K562 (cell line): ENCODE results near the gene PNKD. TPM values are rescaled to one million over a fixed set of nuclear protein-coding genes. Genes with fewer than 3 reads are reported as not detected.
A peak's percentile ranks its signal among the peaks of the same experiment; 100 is the strongest.

Source experiments
- CREBBP ChIP-seq: IDR thresholded peaks from one replicate; pipeline ENCODE4 v1.6.1; 2012; ENCODE audit warnings: low read depth, mild to moderate bottlenecking, control low read depth, inconsistent platforms, low read length
- ETV6 ChIP-seq, 3 experiments: fragments of 150-350 bp in 1 of 3; sonication (generic) in 1 of 3; formaldehyde crosslinking in 1 of 3; IDR thresholded peaks; 2 replicates each; pipeline versions ENCODE4 v1.6.1 to v1.8.0; 2014 to 2022; ENCODE audit warnings: borderline replicate concordance in 2 of 3, low read depth in 2 of 3, antibody characterized with exemption in 1 of 3, low read length in 1 of 3, mild to moderate bottlenecking in 1 of 3, missing genetic modification reagents in 1 of 3
- FOXK2 ChIP-seq, 2 experiments: fragments of 450-650 bp; IDR thresholded peaks in 1 of 2; conservative IDR thresholded peaks in 1 of 2; 2 replicates each; pipeline ENCODE4 v1.6.1; 2016; ENCODE audit warnings: low read depth in 2 of 2, mild to moderate bottlenecking in 1 of 2
- GATAD2B ChIP-seq: fragments of 450-650 bp; IDR thresholded peaks from 2 replicates; pipeline ENCODE4 v1.6.1; 2017; ENCODE audit warnings: mild to moderate bottlenecking, borderline replicate concordance
- JUN ChIP-seq, 2 experiments: sonication (generic) in 1 of 2; formaldehyde crosslinking in 1 of 2; IDR thresholded peaks; 2 replicates each; pipeline versions ENCODE4 v1.6.1 to v1.8.0; 2012 to 2022; ENCODE audit warnings: borderline replicate concordance in 2 of 2, mild to moderate bottlenecking in 2 of 2, improper control_type of control experiment in 1 of 2, low read depth in 1 of 2, low read length in 1 of 2, missing genetic modification reagents in 1 of 2
- KAT2B ChIP-seq: IDR thresholded peaks from one replicate; pipeline ENCODE4 v1.6.1; 2012; ENCODE audit warnings: low read depth, mild to moderate bottlenecking, control low read depth, inconsistent platforms, low read length, moderate library complexity
- MCM2 ChIP-seq: fragments of 450-650 bp; IDR thresholded peaks from 2 replicates; pipeline ENCODE4 v1.6.1; 2017; ENCODE audit warnings: low read depth, mild to moderate bottlenecking
- NFIC ChIP-seq: fragments of 450-650 bp; IDR thresholded peaks from 2 replicates; pipeline ENCODE4 v1.6.1; 2017; ENCODE audit warnings: mild to moderate bottlenecking, inconsistent platforms
- NRF1 ChIP-seq, 2 experiments: fragments of 450-650 bp; IDR thresholded peaks in 1 of 2; conservative IDR thresholded peaks in 1 of 2; 2 replicates each; pipeline ENCODE4 v1.6.1; 2014; ENCODE audit warnings: mild to moderate bottlenecking in 2 of 2
- RBBP5 ChIP-seq: fragments of 200-600 bp; sonication (generic); IDR thresholded peaks from 2 replicates; pipeline ENCODE4 v1.6.1; 2012; ENCODE audit warnings: borderline replicate concordance, mild to moderate bottlenecking, low read length, control low read depth, inconsistent platforms; ENCODE audit not compliant: insufficient read depth, poor library complexity, severe bottlenecking
- SMAD2 ChIP-seq: fragments of 150-350 bp; IDR thresholded peaks from 2 replicates; pipeline ENCODE4 v1.6.1; 2014; ENCODE audit warnings: low read depth, mild to moderate bottlenecking, low read length
- ZFP36 ChIP-seq: fragments of 150-350 bp; IDR thresholded peaks from 2 replicates; pipeline ENCODE4 v1.6.1; 2018; ENCODE audit warnings: low read length, low read depth; ENCODE audit not compliant: partially characterized antibody
- ZNF311 ChIP-seq: fragments of 250-450 bp; sonication (Bioruptor Pico); IDR thresholded peaks from 2 replicates; pipeline ENCODE4 v1.4.0; 2020; ENCODE audit warnings: mild to moderate bottlenecking, moderate library complexity
- ZNF445 ChIP-seq: fragments of 250-450 bp; sonication (Bioruptor Pico); IDR thresholded peaks from 2 replicates; pipeline ENCODE4 v1.4.0; 2020; ENCODE audit warnings: low read depth, mild to moderate bottlenecking, moderate library complexity
- polyA plus RNA-seq, 8 experiments: library from polyadenylated mRNA; depleted of rRNA in 4 of 8; stranded (reverse) in 5 of 8; unstranded in 3 of 8; fragments of >200 nt; fragmentation: Nextera tagmentation in 2 of 8; fragmentation: Illumina TruSeq in 1 of 8; extraction: Ambion mirVana in 2 of 8; extraction: Trizol in 1 of 8; gene quantifications; 2 replicates each; pipeline versions ENCODE4 v1.2.1 to v1.2.3, GENCODE V29; 2011 to 2014; ENCODE audit warnings: inconsistent platforms in 1 of 8, missing spikeins in 1 of 8
- total RNA-seq, 7 experiments: library from RNA; depleted of rRNA in 6 of 7; stranded (reverse); fragments of >200 nt in 6 of 7; fragmentation: Illumina TruSeq in 2 of 7; extraction: Trizol in 2 of 7; gene quantifications; 2 replicates each; pipeline versions ENCODE4 v1.2.1 to v1.2.3, GENCODE V29; 2011 to 2021; ENCODE audit warnings: low replicate concordance in 1 of 7
- TF ChIP-seq, protein P1 (sequence below): sonication (generic); formaldehyde crosslinking; IDR thresholded peaks from 2 replicates; pipeline ENCODE4 v1.8.0; 2022; ENCODE audit warnings: mild to moderate bottlenecking, missing genetic modification reagents
- TF ChIP-seq, protein P2 (sequence below): fragments of 200-800 bp; sonication (Bioruptor generic); IDR thresholded peaks from 2 replicates; pipeline ENCODE4 v1.6.1; 2017; ENCODE audit warnings: missing genetic modification characterization, missing compliant biosample characterization
- TF ChIP-seq, protein P3 (sequence below): fragments of 450-650 bp; IDR thresholded peaks from 2 replicates; pipeline ENCODE4 v1.6.1; 2017; ENCODE audit warnings: antibody characterized with exemption

The PNKD gene
- total and polyA plus RNA-seq, 9 of the 15 experiments (the other 6 are each of a cell fraction or from before 2014, with no cell fraction given), result 26.0 to 105 (median 60.1) TPM

DNA sequence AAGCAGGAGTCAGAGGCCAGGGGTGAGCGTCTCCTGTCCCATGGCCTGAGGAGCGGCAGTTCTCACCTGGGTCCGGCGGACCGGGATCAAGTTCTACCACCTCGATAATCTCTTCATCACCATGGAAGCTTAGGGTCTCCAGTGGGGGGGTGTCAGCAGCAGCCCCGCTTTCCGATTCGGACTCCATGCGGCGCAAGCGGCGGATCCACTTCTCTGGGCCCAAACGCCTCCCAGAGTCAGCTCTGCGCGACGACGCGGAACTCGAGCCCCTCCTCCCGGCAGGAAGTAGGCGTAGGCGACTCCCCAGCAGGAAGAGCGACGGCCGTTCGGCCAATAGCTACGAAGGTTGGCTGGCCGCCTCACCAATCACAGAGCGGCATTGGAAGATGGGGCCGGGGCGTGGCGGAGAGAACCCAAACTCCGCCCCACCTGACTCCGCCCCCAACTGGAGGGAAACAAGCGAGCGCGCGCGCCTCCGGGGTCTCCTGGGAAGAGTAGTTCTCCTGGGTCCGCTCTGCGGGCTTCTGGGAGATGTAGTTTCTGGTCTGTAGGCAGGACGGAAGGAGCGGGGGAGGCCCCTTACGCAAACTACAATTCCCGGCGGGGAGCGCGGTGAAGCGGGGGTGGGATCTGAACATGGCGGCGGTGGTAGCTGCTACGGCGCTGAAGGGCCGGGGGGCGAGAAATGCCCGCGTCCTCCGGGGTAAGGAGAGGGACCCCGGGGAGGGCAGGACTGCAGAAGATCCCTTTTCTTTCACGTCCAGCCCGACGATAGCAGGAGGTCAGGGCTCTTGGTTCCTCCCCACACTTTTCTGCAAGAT is at the start of gene PNKD, which contains the start of gene AAMP (continued):
- TF ChIP-seq, protein P1, sequence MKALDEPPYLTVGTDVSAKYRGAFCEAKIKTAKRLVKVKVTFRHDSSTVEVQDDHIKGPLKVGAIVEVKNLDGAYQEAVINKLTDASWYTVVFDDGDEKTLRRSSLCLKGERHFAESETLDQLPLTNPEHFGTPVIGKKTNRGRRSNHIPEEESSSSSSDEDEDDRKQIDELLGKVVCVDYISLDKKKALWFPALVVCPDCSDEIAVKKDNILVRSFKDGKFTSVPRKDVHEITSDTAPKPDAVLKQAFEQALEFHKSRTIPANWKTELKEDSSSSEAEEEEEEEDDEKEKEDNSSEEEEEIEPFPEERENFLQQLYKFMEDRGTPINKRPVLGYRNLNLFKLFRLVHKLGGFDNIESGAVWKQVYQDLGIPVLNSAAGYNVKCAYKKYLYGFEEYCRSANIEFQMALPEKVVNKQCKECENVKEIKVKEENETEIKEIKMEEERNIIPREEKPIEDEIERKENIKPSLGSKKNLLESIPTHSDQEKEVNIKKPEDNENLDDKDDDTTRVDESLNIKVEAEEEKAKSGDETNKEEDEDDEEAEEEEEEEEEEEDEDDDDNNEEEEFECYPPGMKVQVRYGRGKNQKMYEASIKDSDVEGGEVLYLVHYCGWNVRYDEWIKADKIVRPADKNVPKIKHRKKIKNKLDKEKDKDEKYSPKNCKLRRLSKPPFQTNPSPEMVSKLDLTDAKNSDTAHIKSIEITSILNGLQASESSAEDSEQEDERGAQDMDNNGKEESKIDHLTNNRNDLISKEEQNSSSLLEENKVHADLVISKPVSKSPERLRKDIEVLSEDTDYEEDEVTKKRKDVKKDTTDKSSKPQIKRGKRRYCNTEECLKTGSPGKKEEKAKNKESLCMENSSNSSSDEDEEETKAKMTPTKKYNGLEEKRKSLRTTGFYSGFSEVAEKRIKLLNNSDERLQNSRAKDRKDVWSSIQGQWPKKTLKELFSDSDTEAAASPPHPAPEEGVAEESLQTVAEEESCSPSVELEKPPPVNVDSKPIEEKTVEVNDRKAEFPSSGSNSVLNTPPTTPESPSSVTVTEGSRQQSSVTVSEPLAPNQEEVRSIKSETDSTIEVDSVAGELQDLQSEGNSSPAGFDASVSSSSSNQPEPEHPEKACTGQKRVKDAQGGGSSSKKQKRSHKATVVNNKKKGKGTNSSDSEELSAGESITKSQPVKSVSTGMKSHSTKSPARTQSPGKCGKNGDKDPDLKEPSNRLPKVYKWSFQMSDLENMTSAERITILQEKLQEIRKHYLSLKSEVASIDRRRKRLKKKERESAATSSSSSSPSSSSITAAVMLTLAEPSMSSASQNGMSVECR (CRISPR knock-in tag), result peak; percentile 93; the same call in 1 of the 2 replicates
- TF ChIP-seq, protein P2, sequence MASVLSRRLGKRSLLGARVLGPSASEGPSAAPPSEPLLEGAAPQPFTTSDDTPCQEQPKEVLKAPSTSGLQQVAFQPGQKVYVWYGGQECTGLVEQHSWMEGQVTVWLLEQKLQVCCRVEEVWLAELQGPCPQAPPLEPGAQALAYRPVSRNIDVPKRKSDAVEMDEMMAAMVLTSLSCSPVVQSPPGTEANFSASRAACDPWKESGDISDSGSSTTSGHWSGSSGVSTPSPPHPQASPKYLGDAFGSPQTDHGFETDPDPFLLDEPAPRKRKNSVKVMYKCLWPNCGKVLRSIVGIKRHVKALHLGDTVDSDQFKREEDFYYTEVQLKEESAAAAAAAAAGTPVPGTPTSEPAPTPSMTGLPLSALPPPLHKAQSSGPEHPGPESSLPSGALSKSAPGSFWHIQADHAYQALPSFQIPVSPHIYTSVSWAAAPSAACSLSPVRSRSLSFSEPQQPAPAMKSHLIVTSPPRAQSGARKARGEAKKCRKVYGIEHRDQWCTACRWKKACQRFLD (CRISPR knock-in tag), result 0 out of 2 replicates have a peak, but pooled peaks have one; percentile 33
- TF ChIP-seq JUN (IDR thresholded peaks at IDR 0.05; ENCODE audit: borderline replicate concordance, low read depth, low read length) (0 out of 2 replicates have a peak, but pooled peaks have one; percentile 5), JUN (CRISPR knock-in tag; IDR thresholded peaks at IDR 0.05; ENCODE audit: borderline replicate concordance) (no peak), CREBBP (no peak), MCM2 (no peak), ZNF445 (no peak), ZFP36 (no peak), GATAD2B (no peak), FOXK2 (conservative IDR thresholded peaks at IDR 0.05 in 1 of 2, IDR thresholded peaks at IDR 0.05 in 1 of 2; ENCODE audit: low read depth in 2 of 2) (peak; percentile 97 to 98), KAT2B (no peak), SMAD2 (no peak), NFIC (peak; percentile 53), ETV6 (IDR thresholded peaks at IDR 0.05; ENCODE audit: borderline replicate concordance in 1 of 2, low read depth in 2 of 2, low read length in 1 of 2) (no peak), ETV6 (CRISPR knock-in tag; IDR thresholded peaks at IDR 0.05; ENCODE audit: borderline replicate concordance) (0 out of 2 replicates have a peak, but pooled peaks have one; percentile 31), NRF1 (conservative IDR thresholded peaks at IDR 0.05 in 1 of 2, IDR thresholded peaks at IDR 0.05 in 1 of 2) (peak; percentile 86 to 88), RBBP5 (no peak), ZNF311 (CRISPR knock-in tag) (no peak)
- TF ChIP-seq, protein P3, sequence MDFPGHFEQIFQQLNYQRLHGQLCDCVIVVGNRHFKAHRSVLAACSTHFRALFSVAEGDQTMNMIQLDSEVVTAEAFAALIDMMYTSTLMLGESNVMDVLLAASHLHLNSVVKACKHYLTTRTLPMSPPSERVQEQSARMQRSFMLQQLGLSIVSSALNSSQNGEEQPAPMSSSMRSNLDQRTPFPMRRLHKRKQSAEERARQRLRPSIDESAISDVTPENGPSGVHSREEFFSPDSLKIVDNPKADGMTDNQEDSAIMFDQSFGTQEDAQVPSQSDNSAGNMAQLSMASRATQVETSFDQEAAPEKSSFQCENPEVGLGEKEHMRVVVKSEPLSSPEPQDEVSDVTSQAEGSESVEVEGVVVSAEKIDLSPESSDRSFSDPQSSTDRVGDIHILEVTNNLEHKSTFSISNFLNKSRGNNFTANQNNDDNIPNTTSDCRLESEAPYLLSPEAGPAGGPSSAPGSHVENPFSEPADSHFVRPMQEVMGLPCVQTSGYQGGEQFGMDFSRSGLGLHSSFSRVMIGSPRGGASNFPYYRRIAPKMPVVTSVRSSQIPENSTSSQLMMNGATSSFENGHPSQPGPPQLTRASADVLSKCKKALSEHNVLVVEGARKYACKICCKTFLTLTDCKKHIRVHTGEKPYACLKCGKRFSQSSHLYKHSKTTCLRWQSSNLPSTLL, result peak; percentile 99
